ENCODE results near the gene MICAL3.

MICAL3 gene

GRCh38 chr22:17955590-17956379 is 68.6 kb downstream of the MICAL3 start:
- DNase-seq (ENCODE audit: low read depth in 1 of 2, low spot score in 1 of 2) = no peak

GRCh38 chr22:17954860-17955587 is 69.3 kb downstream of the MICAL3 start:
- DNase-seq (ENCODE audit: low read depth in 1 of 2, low spot score in 1 of 2) = no peak

GRCh38 chr22:17954200-17954859 is 70.0 kb downstream of the MICAL3 start:
- no peak for DNase-seq (ENCODE audit: low read depth in 1 of 2, low spot score in 1 of 2)

GRCh38 chr22:17953147-17953546 is 71.2 kb downstream of the MICAL3 start:
- no peak for DNase-seq (ENCODE audit: low read depth in 1 of 2, low spot score in 1 of 2)

- DNase-seq (ENCODE audit: low read depth in 1 of 2, low spot score in 1 of 2) = no peak
Observed at GRCh38 chr22:17952273-17952801, 72.0 kb downstream of the MICAL3 start.

GRCh38 chr22:17951315-17951714 is 73.0 kb downstream of the MICAL3 start:
- DNase-seq (ENCODE audit: low read depth in 1 of 2, low spot score in 1 of 2) = no peak

- no peak for DNase-seq (ENCODE audit: low read depth in 1 of 2, low spot score in 1 of 2)
Observed at GRCh38 chr22:17950651-17951214, 73.6 kb downstream of the MICAL3 start.

- no peak for DNase-seq (ENCODE audit: low read depth in 1 of 2, low spot score in 1 of 2)
Observed at GRCh38 chr22:17949642-17950473, 74.5 kb downstream of the MICAL3 start.

- DNase-seq (ENCODE audit: low read depth in 1 of 2, low spot score in 1 of 2) = no peak
Observed at GRCh38 chr22:17948101-17948500, 76.3 kb downstream of the MICAL3 start.

- DNase-seq (ENCODE audit: low read depth in 1 of 2, low spot score in 1 of 2) = no peak
Observed at GRCh38 chr22:17946662-17947367, 77.5 kb downstream of the MICAL3 start.

GRCh38 chr22:17945888-17946648 is 78.3 kb downstream of the MICAL3 start:
- no peak for DNase-seq (ENCODE audit: low read depth in 1 of 2, low spot score in 1 of 2)

- no peak for DNase-seq (ENCODE audit: low read depth in 1 of 2, low spot score in 1 of 2)
Observed at GRCh38 chr22:17945156-17945887, 79.0 kb downstream of the MICAL3 start.

- DNase-seq (ENCODE audit: low read depth in 1 of 2, low spot score in 1 of 2) = no peak
Observed at GRCh38 chr22:17944256-17944655, 80.1 kb downstream of the MICAL3 start.

GRCh38 chr22:17943533-17944249 is 80.7 kb downstream of the MICAL3 start:
- DNase-seq (ENCODE audit: low read depth in 1 of 2, low spot score in 1 of 2) = no peak

GRCh38 chr22:17942721-17943120 is 81.6 kb downstream of the MICAL3 start:
- no peak for DNase-seq (ENCODE audit: low read depth in 1 of 2, low spot score in 1 of 2)

GRCh38 chr22:17941471-17942406 is 82.6 kb downstream of the MICAL3 start:
- DNase-seq (ENCODE audit: low read depth in 1 of 2, low spot score in 1 of 2) = no peak

GRCh38 chr22:17939579-17939978 is 84.8 kb downstream of the MICAL3 start:
- DNase-seq (ENCODE audit: low read depth in 1 of 2, low spot score in 1 of 2) = no peak
